Epithelial cell of proximal tubule (primary cell): ENCODE measurements around the gene CCDC167. TPM values are rescaled to one million over a fixed set of nuclear protein-coding genes. Genes with fewer than 3 reads are reported as not detected.

Source experiments
- DNase-seq: peaks from one replicate; pipeline ENCODE4 v3.0.0-alpha.2; 2011; ENCODE audit warnings: low read depth
- H3K4me3 ChIP-seq: 2 replicates; pipeline ENCODE4 v1.5.1; 2011; ENCODE audit warnings: low read depth, mild to moderate bottlenecking, low read length
- total RNA-seq: library from RNA; depleted of rRNA; stranded (reverse); fragments of >200 nt; gene quantifications from 2 replicates; pipeline ENCODE4 v1.2.3, GENCODE V29; 2015
- TF ChIP-seq, protein P1 (sequence below): conservative IDR thresholded peaks from 2 replicates; pipeline ENCODE4 v1.5.1; 2012; ENCODE audit warnings: low read depth, mild to moderate bottlenecking, low read length

The CCDC167 gene
- 126 and 136 TPM in 2 replicates for total RNA-seq

DNA sequence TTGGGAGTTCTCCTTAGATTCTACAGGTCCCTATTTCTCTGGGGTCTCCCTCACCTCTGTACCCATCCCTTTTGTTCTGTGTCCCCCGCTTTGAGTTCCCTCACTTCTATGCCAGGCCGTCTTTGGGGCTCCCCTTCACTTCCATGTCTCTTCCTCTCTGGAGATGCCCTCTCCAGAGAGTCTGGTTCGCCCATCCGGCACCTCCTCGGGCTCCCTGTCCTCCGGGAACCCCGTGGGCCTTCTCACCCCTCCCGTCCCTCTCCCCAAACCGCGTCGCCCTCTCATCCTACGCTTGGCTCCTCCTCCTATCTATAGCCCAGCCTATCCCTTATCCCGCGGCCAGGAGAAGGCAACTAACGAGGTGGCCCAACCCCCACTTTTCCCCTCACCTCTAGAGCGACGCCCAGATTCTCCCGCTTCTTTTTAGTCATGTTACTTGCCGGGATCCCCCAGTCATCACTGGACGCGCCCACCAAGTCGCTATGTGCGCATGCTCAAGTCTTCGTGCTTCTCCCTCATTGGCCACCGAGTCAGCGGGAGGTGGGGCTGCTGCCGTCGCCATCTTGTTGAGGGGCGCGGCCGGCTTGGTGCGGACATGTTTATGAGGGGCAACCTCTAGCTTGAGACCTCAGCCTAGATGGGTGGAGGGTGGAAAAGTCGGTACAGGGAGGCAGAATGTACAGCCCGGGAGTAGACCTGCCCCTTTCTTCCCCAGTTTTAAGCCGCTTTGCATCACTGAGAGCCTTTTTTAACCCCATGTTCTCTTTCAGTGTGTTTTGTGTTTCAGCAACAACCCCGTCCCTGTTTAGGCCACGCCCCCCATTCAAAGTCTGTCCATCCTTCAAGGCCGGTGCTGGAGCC lies at the start of gene CCDC167:
TSS of gene CCDC167 (minus strand) at position 461 of the 861 bp plus-strand sequence. CDS start at position 431, 30 bp downstream.
- TF ChIP-seq, protein P1, sequence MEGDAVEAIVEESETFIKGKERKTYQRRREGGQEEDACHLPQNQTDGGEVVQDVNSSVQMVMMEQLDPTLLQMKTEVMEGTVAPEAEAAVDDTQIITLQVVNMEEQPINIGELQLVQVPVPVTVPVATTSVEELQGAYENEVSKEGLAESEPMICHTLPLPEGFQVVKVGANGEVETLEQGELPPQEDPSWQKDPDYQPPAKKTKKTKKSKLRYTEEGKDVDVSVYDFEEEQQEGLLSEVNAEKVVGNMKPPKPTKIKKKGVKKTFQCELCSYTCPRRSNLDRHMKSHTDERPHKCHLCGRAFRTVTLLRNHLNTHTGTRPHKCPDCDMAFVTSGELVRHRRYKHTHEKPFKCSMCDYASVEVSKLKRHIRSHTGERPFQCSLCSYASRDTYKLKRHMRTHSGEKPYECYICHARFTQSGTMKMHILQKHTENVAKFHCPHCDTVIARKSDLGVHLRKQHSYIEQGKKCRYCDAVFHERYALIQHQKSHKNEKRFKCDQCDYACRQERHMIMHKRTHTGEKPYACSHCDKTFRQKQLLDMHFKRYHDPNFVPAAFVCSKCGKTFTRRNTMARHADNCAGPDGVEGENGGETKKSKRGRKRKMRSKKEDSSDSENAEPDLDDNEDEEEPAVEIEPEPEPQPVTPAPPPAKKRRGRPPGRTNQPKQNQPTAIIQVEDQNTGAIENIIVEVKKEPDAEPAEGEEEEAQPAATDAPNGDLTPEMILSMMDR, result no peak
- peak; percentile 39 for DNase-seq
- peak within 1 kb of the TSS; percentile 79 for H3K4me3 ChIP-seq

GRCh38 chr6:37549154-37549553 lies 49.5 kb upstream of the CCDC167 start:
- TF ChIP-seq, protein P1, result no peak
- no peak for DNase-seq
- H3K4me3 ChIP-seq, result no peak overlapping the region

- DNase-seq, result no peak
- TF ChIP-seq, protein P1, result no peak
- H3K4me3 ChIP-seq, result no peak overlapping the region
Observed at GRCh38 chr6:37548067-37548674, 48.5 kb upstream of the CCDC167 start.

DNA sequence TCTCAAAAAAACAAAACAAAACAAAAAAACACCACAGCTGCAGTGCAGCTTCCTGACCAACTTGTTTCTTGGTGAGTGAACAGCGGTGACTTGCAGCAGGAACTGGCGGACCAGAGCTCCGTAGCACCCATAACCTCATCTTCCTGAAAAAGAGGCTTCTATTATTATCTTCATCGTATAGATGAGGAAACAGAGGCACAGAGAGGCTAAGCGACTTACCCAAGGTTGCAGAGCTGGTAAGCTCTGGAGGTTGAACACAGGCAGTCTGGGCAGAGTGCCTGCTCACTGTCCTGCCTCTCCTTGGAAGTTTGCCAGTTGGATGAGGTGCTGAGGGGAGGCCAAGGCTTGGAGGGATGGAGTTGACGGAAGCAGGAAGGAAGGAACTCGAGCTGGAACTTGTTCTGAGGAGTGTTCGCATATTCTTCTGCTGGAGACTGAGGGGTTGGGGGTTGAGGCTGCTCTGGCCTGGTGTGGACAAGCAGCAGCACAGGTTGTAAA lies 47.9 kb upstream of the CCDC167 start:
- no peak overlapping the region for H3K4me3 ChIP-seq
- TF ChIP-seq, protein P1, result no peak
- peak; percentile 57 for DNase-seq

- TF ChIP-seq, protein P1, result peak; percentile 17
- DNase-seq, result no peak
- no peak overlapping the region for H3K4me3 ChIP-seq
Observed at GRCh38 chr6:37546141-37546871, 46.6 kb upstream of the CCDC167 start.

GRCh38 chr6:37544530-37544929 lies 44.8 kb upstream of the CCDC167 start:
- no peak for DNase-seq
- no peak overlapping the region for H3K4me3 ChIP-seq
- TF ChIP-seq, protein P1, result no peak
